Loucy (cell line): Measurements from ENCODE around the gene TAF10.

Experiments
- CTCF ChIP-seq: fragments of 200-600 bp; sonication (generic); conservative IDR thresholded peaks from 2 replicates; pipeline ENCODE4 v1.5.1; 2014; ENCODE audit warnings: mild to moderate bottlenecking, antibody characterized with exemption, low read length
- EZH2phosphoT487 ChIP-seq: fragments of 200-600 bp; IDR thresholded peaks from 2 replicates; pipeline ENCODE4 v1.6.1; 2018; ENCODE audit warnings: antibody characterized with exemption, mild to moderate bottlenecking, moderate library complexity, borderline replicate concordance

- TF ChIP-seq CTCF (no peak), EZH2phosphoT487 (no peak)
Measured at GRCh38 chr11:6586434-6587359, 25.3 kb downstream of the TAF10 start.
